ENCODE results near the gene NLRC5. TPM values are rescaled to one million over a fixed set of nuclear protein-coding genes. Genes with fewer than 3 reads are reported as not detected.

Gene NLRC5
- total RNA-seq, 3 donors from 2014 or later, result 18.4 to 34.4 (median 24.1) TPM

Other genes starting within 250 kb of the NLRC5 start
- not detected for gene SLC12A3, start 124.3 kb upstream of the NLRC5 start, total RNA-seq
- 100 to 1,000 TPM; 123 to 162 (median 149) TPM for gene HERPUD1, start 57.4 kb upstream of the NLRC5 start, total RNA-seq
- gene CETP, start 27.6 kb upstream of the NLRC5 start, total RNA-seq, result under 1 TPM; 0.44 to 0.80 (median 0.66) TPM
- 10 to 100 TPM; 13.9 to 56.5 (median 26.5) TPM for gene CPNE2, start 103.0 kb downstream of the NLRC5 start, total RNA-seq
- 10 to 100 TPM; 64.8 to 81.4 (median 69.8) TPM for gene PSME3IP1, start 196.5 kb downstream of the NLRC5 start, total RNA-seq
- 10 to 100 TPM; 26.4 to 52.4 (median 34.4) TPM for gene RSPRY1, start 196.8 kb downstream of the NLRC5 start, total RNA-seq